HG03354 (cell line): Measurements from ENCODE around the gene PUSL1.

ENCODE experiments used
- ATAC-seq: cut with Tn5 transposase; IDR thresholded peaks from one replicate; pipeline ENCODE4 v1.9.1; 2021; ENCODE audit warnings: mild to moderate bottlenecking; ENCODE audit not compliant: unreplicated experiment, poor library complexity, severe bottlenecking

PUSL1 gene

GRCh38 chr1:1307923-1308755 lies at the start of gene PUSL1, which contains the start of gene ACAP3:
Gene PUSL1 (plus strand): TSS chr1:1308597. CDS start chr1:1308644, 47 bp downstream.
Gene ACAP3 (minus strand): TSS chr1:1307930. CDS start chr1:1307815, 115 bp downstream.
- peak; percentile 63 for ATAC-seq

GRCh38 chr1:1259119-1259488 lies 49.3 kb upstream of the PUSL1 start:
- no peak for ATAC-seq

GRCh38 chr1:1259540-1259939 lies 48.9 kb upstream of the PUSL1 start:
- no peak for ATAC-seq

GRCh38 chr1:1259951-1260600 lies 48.3 kb upstream of the PUSL1 start:
- ATAC-seq, result no peak

- no peak for ATAC-seq
Measured at GRCh38 chr1:1260843-1261560, 47.4 kb upstream of the PUSL1 start.

GRCh38 chr1:1262071-1262470 lies 46.3 kb upstream of the PUSL1 start:
- no peak for ATAC-seq

- ATAC-seq, result no peak
Measured at GRCh38 chr1:1262758-1263157, 45.6 kb upstream of the PUSL1 start.

GRCh38 chr1:1264026-1264425 lies 44.4 kb upstream of the PUSL1 start:
- ATAC-seq, result no peak

GRCh38 chr1:1264868-1265272 lies 43.5 kb upstream of the PUSL1 start:
- no peak for ATAC-seq

- ATAC-seq, result no peak
Measured at GRCh38 chr1:1267488-1268283, 40.7 kb upstream of the PUSL1 start.

- no peak for ATAC-seq
Measured at GRCh38 chr1:1268284-1268682, 40.1 kb upstream of the PUSL1 start.

- ATAC-seq, result no peak
Measured at GRCh38 chr1:1270813-1271212, 37.6 kb upstream of the PUSL1 start.

GRCh38 chr1:1272341-1273208 lies 35.8 kb upstream of the PUSL1 start:
- peak; percentile 15 for ATAC-seq

GRCh38 chr1:1273209-1273511 lies 35.2 kb upstream of the PUSL1 start:
- peak; percentile 21 for ATAC-seq

GRCh38 chr1:1273512-1274298 lies 34.7 kb upstream of the PUSL1 start, which contains the start of gene UBE2J2:
Gene UBE2J2 (minus strand): TSS chr1:1273854. CDS start chr1:1267992, 5,862 bp downstream.
- peak; percentile 82 for ATAC-seq

GRCh38 chr1:1274299-1274930 lies 34.0 kb upstream of the PUSL1 start:
- no peak for ATAC-seq

- ATAC-seq, result no peak
Measured at GRCh38 chr1:1274931-1275431, 33.4 kb upstream of the PUSL1 start.

GRCh38 chr1:1275836-1276235 lies 32.6 kb upstream of the PUSL1 start:
- ATAC-seq, result no peak
